SW 1271 (cell line): Measurements from ENCODE around the gene NRXN3.

Experiments
- DNase-seq, 2 experiments: peaks; one replicate each; lab custom pipeline; 2025; lab: John Stamatoyannopoulos, UW

NRXN3 gene

DNA sequence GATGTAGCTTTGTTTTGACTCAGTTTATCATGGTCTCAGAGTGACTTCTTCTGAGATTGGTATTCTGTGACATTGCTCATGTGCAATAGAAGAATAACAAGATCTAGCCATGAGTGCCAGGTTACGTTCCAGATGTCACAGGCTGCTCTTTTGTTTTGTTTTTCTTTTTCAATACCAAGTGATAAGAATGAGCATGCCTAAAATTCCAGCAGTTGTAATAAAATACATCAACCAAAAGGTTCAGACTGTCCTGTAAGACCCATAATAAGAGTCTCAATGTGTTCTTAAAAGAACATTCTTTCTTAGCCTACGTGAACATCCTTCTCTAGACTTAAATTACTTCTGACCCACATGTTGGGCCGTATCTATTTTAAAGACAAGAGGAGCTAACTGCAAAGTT, 1371.9 kb downstream of the NRXN3 start:
- DNase-seq: no peak

DNA sequence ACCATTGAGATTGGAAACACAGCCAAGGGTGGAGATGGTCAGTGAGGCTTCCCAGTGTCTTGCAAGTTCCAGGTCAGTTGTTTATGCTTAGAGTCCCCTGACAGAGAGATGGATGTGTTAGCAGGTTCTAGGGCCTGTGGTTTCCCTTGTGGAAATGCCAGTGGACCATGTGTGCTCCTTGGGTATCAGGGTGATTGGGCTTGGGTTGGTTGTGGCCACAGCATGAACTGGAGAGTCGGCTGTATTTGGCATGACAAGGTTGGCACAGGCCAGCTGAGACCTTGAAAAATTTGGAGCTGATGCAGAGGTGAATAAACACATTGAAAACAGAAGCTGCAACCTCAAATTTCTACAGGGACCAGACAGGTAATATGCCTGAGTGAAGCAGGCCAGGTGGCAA, 1373.2 kb downstream of the NRXN3 start:
- no peak for DNase-seq

DNA sequence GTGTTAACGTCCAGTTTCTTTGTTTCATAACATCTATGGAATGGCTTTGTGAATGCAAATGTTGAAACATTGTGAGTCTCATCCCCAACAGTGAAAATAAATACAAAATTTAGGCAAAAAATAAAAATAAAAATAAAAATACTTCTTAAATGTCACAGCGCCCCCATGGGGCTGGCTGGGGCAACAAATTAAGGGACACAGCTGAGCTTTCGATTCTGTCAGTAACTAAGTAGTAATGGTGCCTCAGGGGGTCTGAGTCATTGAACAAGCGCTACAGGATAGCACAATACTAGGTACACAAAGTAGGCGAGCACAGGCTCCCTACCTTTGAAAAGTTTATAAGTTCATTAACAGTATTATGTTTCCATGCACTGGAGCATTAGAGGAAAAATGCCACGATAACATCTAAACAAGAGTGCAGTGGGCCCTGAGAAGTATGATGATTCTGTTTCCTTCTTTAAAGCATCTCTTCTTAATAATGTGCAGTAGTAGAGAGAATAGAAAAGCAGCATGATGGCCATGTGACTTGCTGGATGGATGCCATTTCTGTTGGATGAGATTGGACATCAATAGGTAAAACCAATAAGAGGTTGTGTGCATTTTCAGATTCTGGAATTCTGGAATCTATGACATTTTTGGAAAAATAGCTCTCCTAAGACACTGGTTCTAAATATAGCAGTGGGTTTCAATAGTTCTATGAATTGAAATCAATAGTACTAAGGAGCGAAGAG, 1374.0 kb downstream of the NRXN3 start:
- no peak for DNase-seq

DNA sequence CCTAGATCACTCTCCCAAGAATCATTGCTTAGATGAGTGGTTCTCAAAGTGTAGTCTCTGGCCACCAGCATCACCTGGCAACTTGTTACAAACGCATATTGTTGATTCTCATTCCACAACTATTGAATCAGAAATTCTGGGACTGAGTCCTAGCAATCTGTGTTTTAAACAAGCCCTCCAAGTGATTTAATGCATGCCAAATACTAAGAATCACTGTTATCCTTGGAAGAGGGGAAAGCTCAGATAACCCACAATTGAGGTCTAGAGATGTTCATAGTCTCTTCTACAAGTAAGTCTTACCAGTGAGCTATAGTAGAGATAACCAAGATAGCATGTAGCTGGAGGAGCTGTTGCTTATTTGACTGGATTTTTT, 1374.5 kb downstream of the NRXN3 start:
- no peak for DNase-seq

DNA sequence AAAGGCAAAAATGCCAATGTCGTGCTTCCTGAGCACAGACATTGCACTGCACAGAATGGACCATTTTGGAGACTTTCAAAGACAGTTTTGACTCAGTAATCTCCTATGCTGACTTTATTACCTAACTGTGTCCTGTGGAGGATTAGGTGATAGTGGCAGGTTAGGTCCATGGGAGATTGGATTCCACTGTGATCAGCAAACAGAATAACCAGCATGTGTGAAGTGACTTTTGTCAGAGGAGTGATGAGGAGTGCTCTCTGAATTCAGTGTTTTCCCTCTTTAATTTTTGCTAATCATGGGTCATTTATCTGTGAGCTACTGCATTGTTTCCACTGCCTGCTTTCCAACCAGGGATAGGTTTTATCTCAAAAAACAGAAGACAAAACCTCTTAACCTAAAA, 1378.7 kb downstream of the NRXN3 start:
- no peak for DNase-seq

DNA sequence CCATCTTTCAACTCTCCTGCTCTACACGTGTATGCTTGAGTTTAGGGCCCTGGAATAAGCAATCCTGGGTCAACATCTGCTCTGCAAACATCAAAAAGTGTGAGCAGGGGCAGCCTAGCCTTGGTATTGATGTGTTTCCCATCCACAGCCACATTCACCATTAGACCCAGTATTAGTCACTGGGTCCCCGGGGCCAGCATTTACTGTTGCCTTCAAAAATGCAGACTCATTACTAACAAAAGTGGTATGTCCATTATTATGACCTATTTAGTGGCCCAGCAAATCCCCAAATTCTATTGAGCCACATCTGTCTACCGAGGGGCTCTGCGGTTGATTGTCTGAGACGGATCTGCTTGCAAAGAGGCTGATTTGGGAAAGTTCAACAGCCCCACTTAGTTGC, 1379.3 kb downstream of the NRXN3 start:
- DNase-seq: no peak

DNA sequence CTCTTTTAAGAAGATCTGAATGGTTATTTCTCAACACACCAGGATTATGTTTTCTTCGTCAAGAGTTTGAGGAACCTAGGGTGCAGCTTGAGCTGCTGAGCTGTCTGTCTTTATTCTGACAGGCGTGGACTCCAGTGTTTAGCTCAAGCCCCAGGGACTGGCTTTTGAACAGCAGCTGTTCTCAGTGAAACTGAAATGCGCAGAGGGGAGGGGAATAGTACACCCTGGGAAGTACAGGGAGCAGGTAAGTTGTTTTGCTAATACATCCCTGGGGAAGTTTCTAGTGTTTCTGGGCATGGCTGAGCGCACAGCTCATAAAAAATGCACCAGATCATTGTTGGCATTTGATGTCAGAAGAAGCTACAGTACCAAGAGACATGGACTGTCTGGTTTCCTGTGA, 1381.3 kb downstream of the NRXN3 start:
- DNase-seq: no peak

DNA sequence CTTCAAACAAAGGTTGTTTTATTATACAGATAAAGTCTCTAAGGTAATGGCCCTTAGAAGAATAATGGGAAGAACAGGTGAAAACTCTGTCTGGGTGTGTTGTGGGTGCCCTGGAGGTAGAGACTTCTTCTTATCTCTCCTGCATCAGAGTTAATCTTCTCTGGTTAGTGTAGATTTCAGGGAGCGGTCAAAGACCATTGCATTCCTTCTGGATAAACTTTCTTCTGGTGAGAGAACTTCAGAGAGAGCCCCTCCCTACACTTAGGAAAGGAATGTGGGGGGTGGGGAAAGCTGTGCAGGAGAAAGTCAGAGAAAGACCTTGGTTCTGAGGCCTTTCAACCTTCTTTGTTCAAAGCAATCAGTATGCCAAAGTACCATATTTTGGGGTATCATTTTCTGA, 1382.6 kb downstream of the NRXN3 start:
- no peak for DNase-seq

DNA sequence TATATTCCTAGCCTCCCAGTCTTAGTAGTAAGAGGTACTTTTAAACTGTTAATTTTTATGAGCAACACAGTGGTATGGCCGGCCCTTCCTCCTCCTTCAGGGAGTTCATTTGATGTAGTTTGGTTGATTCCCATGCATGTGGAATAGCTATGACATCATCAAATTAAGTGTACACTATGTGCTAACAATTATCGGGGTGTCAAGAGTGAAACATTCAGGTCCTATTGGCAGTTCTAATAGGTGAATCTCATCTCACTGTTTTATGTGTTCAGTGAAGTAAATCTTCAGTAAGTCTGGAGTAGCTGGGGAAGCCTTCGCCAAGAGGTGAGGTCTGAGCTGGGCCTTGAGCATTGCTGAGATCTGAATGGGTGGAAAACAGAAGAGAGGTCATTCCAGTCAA, 1384.6 kb downstream of the NRXN3 start:
- DNase-seq: no peak

DNA sequence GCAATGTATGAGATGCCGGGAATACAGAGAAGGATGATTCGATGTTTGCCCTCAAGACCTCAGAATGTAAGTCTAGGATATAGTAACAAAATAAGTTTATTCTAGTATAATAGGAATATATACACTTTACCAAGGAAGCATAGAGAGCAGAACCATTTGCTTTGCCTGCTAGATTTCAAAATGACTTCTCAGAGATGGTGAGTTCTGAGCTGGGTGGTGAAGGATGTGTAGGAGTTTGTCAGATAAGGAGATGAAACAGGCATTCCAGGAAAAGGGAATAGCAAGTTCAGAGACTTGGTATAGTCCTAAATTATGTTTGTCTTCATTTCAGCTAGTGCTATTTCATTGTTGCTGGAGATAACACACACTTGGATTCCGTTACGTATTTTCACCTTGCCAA, 1385.3 kb downstream of the NRXN3 start:
- no peak for DNase-seq

DNA sequence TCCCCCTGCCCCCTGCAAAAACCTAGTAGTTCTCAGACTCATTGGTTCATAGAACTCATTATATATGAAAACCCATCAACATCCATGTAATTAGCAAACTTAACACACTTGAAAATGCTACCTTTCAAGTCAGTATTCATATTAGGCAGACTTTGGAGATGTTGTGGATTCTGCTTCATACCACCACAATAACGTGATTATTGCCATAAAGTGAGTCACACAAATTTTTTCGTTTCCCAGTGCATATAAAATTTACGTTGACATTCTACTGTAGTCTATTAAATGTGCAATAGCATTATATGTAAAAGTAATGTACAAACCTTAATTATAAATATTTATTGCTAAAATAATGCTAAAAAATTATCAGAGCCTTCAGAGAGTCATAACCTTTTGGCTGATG, 1387.1 kb downstream of the NRXN3 start:
- DNase-seq: no peak

DNA sequence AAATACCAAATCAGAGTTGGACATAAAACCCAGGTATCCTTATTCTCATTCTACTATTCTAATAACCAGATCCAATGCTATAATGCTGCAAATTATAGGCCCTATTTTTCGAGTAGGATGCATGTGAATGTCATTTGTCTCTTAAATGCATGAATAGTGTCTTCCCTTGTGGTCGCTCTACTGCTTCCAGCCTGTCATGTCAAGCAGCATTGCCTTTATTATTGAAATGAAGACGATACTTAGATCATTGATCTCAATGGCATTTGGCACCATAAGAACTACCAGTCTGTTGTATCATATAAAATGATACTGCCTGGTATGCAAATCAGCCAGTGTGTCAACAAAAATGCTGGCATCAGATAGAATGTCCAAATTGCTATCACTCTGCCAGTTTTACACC, 1392.0 kb downstream of the NRXN3 start:
- DNase-seq: no peak

DNA sequence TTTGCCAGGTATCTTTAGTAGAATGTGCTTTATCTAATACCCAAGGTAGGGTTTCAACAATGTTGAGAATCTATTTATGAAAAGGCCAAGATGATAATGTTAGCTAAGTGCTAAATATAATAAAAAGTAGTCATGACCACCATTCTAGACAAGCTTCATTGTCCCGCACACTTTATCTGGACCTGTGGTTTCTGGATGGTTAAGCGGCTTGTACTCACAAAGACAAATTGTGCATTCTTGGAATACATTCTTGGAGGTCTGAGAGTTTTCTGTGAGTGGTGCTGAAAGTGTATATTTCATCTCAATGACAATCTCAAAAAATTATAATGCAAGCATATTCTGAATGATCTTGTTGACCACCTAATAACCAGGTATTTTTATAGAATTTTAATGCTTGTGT, 1394.2 kb downstream of the NRXN3 start:
- DNase-seq: no peak

DNA sequence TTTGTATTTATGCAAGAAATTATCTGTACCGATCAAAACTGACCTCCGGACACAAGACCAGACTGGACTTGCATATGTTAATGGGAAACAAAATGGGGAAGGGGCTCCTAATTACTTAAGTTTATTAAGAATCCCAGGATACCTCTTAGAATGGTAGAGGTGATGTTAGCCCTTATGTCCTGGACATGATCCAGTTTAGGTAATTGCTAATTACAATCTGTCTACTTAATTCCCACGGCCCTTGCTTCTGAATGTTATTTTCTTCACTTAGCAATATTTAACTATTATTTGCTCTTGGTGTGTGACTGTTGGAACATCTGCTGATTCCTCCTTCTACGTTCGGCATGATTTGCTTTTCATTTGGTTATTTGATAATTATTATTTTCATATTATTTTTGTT, 1397.1 kb downstream of the NRXN3 start:
- DNase-seq: no peak

DNA sequence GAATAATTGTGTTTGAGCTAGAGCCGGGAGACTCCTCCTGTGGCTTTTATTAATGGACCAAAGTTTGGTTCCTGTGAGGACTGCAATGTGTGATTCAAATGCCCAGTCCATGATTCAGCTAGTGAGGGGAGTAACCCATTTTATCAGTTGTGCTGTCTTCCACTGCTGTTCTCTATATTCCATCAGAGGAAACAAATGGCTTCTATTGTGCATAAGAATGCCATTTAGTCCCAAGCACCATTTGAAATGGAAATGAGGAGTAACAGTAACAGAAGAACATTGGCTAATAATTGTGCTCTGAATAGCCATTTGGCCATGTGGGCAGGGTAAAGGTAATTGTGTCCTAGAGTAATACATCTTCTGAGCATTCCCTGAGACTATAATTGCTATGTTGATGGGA, 1398.4 kb downstream of the NRXN3 start:
- DNase-seq: no peak

DNA sequence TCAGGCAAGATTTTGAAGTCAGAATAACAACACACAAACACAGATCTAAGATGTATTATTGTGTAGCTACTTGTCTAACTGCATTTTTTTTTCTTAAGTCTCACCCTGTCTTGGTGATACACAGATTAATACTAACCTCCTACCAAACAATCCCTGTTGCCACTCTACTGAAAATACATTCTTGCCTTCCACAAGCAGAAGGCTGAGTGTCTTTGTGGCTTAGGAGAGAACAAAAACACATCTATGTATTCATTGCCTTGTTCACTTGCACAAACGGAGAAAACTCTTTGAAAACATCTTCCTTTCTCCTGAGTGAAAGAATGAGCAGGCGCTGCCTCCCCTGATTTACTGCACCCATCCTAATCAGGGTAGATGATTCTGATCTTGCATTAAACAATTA, 1398.9 kb downstream of the NRXN3 start:
- no peak for DNase-seq

DNA sequence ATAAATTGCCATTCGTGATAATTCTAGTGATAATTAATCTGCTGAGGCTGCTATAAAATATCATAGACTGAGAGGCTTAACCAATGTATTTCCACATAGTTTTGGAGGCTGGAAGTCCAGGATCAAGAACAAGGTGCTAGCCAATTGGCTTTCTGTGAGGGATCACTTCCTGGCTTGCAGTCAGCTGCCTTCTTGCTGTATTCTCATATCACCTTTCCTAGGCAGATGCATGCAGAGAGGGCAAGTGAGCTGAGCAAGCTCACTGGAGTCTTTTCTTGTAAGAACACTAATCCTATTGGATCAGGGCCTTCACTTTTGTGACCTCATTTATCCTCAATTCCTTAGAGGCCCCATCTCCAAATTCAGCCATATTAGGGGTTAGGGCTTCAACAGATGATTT, 1400.5 kb downstream of the NRXN3 start:
- no peak for DNase-seq

DNA sequence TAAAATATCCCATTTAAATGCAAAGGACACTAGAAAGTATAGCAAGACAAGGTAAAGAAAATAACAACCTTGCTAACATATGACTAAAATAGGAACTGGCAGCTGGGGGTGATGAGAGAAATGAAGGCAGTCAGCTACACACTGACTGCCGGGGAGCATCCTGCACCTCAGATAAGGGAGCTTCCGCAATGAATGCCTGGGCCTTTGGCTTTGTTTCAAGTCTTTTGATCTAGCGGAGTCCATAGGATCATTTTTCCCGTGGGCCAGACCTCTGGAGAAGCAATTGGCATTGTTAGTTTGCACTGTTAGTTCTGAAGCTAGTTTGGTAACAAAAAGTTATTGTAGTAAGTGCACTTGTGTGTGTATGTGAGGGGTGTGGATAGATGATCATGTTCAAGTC, 1401.2 kb downstream of the NRXN3 start:
- no peak for DNase-seq

DNA sequence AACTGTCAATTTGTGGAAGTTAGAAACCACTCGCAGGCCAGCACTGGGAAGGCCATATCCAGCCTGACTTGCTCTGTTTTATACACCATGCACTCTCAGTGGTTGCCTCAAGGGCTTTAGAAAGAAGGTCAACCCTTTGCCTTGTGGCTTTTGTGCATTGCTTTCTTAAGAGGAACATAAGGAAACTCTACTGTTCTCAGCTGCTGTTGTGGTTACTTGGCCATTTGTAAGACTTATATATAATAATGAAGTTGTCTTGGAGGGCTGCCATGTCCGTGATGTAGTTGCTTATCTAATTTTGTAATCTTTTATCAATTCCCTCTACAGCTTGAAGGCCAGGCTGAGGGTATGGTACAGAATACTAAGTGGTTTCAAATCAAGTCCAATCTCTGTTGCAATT, 1403.3 kb downstream of the NRXN3 start:
- DNase-seq: no peak

DNA sequence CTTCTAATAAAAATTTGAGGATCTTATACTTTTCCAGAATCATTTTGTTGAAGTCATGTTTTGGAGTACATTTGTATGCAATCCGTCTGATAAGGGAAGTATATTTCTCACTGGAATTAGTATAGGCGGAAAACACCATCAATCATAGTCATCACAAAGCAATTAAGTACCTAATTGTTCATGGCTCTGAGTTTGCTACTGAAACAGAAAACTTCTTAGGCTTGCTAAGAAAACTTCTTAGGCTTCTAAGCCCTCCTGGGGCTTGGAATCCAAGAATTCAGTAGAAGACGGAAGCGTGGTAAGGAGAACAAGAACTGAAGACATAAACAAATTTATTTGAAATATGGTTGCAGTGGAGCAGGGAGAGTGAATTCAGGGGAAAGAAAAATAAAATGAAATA, 1404.9 kb downstream of the NRXN3 start:
- DNase-seq: no peak

DNA sequence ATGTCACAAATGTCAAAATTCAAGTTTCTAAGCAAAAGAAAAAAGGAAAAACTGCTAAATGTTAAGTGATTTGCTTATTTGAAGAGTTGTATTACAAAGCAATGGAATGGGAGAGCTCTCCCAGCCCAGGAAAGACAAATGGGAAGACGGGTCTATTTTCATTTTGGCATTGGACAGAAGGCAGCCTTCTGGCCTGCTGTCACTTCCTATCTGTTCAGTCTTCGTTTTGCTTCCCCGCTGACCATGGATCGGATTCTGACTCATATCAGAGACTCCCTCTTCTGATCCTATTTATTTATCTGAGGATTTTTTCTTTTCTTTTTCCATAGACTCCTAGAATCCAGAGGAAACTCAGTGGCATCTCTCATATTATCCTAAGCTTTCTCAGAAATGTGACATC, 1406.3 kb downstream of the NRXN3 start:
- no peak for DNase-seq

DNA sequence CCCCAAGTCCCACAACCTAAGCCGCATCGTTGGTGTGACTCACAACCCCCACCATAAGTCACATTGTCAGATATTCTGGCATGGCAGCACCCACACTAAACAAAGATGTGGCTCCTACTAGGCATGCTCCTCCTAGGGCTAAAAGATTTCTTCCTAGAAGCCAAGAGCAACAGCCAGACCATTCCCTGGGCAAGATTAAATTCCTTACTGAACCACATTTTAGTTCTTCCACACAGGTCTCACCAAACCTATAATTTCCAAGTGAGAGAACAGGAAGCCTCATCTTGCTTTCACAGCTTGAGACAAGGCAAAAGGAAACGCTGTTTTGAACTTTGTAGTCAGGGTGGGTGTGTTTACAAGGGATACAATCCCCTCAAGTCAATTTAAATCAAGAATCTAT, 1408.3 kb downstream of the NRXN3 start:
- DNase-seq: no peak

DNA sequence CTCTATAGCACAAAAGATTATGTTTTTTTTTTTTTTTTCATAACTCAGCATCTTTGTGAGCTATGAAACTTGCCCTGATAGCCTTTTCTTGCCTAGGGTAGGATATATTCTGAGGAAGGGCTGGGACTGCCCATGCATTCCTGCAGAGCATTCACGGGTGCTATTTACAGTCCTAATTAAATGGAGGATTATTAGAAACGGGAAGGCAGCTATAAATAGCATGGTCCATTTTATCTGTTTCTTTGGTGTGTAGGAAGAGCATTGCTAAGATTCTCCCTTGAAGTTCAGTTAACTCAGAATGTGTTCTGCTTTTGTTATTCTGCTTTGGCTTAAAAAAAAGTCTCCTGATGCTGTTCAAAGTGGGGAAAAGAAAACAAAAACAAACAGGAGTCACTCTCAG, 1410.2 kb downstream of the NRXN3 start:
- no peak for DNase-seq

DNA sequence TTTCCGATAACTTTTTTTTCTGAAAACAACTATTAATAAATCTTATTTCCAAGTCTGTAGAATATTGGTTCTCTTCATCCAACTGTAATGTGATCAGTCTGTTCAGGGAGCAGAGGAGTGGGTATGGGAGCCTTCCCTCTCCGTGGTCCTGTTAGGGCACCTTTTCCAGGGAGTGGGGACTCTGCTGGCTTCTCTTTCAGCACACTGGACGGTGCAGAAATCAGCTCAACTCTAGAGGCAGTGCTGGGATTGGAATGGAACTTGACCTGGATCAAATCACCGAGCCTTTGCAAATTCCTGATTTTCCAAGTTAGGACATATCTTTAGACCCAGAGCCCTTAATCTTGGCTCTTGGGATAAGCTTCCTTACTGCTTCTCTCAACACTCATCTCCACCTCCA, 1410.7 kb downstream of the NRXN3 start:
- no peak for DNase-seq
